ENCODE results near the gene MPZL2.

Gene MPZL2

GRCh38 chr11:118240999-118241763, 22.9 kb downstream of the MPZL2 start:
- DNase-seq: peak; percentile 12

- DNase-seq: no peak
Measured at GRCh38 chr11:118239509-118240205, 24.4 kb downstream of the MPZL2 start.

- no peak for DNase-seq
Measured at GRCh38 chr11:118238929-118239328, 25.2 kb downstream of the MPZL2 start.

GRCh38 chr11:118238421-118238820, 25.7 kb downstream of the MPZL2 start:
- DNase-seq: no peak

GRCh38 chr11:118236170-118236569, 27.9 kb downstream of the MPZL2 start:
- DNase-seq: no peak

- no peak for DNase-seq
Measured at GRCh38 chr11:118234833-118235232, 29.3 kb downstream of the MPZL2 start.

- DNase-seq: no peak
Measured at GRCh38 chr11:118233850-118234249, 30.2 kb downstream of the MPZL2 start.

GRCh38 chr11:118233377-118233776, 30.7 kb downstream of the MPZL2 start:
- DNase-seq: no peak

- DNase-seq: no peak
Measured at GRCh38 chr11:118232659-118233058, 31.4 kb downstream of the MPZL2 start.

GRCh38 chr11:118231461-118231860, 32.6 kb downstream of the MPZL2 start:
- no peak for DNase-seq

GRCh38 chr11:118230088-118230487, 34.0 kb downstream of the MPZL2 start:
- no peak for DNase-seq

- no peak for DNase-seq
Measured at GRCh38 chr11:118229274-118229847, 34.7 kb downstream of the MPZL2 start.

GRCh38 chr11:118227865-118228785, 36.0 kb downstream of the MPZL2 start:
- no peak for DNase-seq

GRCh38 chr11:118226781-118227180, 37.3 kb downstream of the MPZL2 start:
- no peak for DNase-seq

GRCh38 chr11:118226296-118226695, 37.8 kb downstream of the MPZL2 start:
- DNase-seq: no peak

GRCh38 chr11:118224511-118225188, 39.4 kb downstream of the MPZL2 start, which contains the start of gene JAML:
JAML (minus strand) TSS chr11:118225011; CDS start chr11:118214866, 10,145 bp downstream.
- DNase-seq: no peak

- no peak for DNase-seq
Measured at GRCh38 chr11:118223992-118224391, 40.1 kb downstream of the MPZL2 start.

- DNase-seq: no peak
Measured at GRCh38 chr11:118223570-118223969, 40.5 kb downstream of the MPZL2 start.

- DNase-seq: no peak
Measured at GRCh38 chr11:118222437-118222836, 41.7 kb downstream of the MPZL2 start.

- no peak for DNase-seq
Measured at GRCh38 chr11:118221419-118221818, 42.7 kb downstream of the MPZL2 start.

- DNase-seq: no peak
Measured at GRCh38 chr11:118219732-118220131, 44.4 kb downstream of the MPZL2 start.

- no peak for DNase-seq
Measured at GRCh38 chr11:118219244-118219643, 44.9 kb downstream of the MPZL2 start.

Measured in eye (tissue), 1 donor.